Measurements from ENCODE around the gene GUK1. TPM values are rescaled to one million over a fixed set of nuclear protein-coding genes. Genes with fewer than 3 reads are reported as not detected.
A peak's percentile ranks its signal among the peaks of the same experiment; 100 is the strongest.

GUK1 gene
- total and polyA plus RNA-seq, 11 donors, result 142 to 358 (median 176) TPM

DNA sequence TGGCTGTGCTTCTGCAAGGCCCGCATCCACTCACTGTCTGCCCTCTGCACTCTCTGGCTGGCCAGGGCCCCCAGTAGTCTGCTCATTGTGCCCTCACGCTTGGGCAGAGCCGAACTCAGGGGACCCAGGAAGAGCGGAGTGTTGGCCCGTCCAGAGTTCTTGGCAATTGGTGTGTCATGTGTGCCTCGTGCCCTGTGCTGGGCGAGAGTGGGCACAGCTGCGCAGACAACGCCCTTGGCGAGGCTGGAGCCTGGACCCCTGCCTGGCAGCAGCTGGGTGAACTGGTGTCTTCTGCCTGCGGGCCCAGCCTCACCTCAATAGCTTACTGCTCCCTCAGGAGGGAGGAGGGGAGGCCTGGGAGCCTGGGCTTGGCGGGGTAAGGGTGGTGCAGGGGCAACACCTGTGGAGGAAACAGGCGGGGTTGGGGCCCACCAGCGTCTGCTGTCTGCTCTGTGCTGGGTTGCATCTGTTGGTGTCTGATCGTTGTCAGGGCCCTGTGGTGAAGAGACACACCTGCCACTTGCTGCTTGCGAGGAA is 2.1 kb downstream of the GUK1 start:
- intact Hi-C loops (cut with DNase I), result no loop called here

DNA sequence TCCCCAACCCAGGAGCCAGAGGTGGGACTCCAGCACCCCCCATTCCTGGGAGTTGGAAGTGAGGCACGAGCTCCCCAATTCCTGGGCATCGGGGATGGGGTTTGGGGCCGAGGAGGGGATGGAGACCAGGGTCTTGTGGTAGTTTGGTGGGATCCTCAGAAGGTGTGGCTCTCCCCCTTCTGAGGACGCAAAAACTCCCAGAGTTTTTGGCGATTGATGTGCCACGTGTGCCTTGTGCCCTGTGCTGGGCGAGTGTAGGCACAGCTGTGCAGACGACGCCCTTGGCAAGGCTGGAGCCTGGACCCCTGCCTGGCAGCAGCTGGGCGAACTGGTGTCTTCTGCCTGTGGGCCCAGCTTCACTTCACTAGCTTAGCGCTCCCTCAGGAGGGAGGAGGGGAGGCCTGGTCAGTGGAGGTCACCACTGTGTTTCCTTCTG is 2.6 kb downstream of the GUK1 start:
- peak overlapping the region in 4 of 12 donors; percentile 85 to 100 (median 96) for H3K4me3 ChIP-seq
- peaks cover 14 to 59% (median 46%) of the 10 kb centered on the region in 12 donors for H3K4me1 ChIP-seq
- ATAC-seq (no peak), DNase-seq (peak in 1 of 5 donors; percentile 8)
- H3K9me3 ChIP-seq, result no peaks in the 10 kb centered on the region
- H3K36me3 ChIP-seq, result peaks cover 0 to 42% (median 22%) of the 10 kb centered on the region in 9 donors
- peak overlapping the region in 9 of 12 donors; percentile 94 to 100 (median 99) for H3K27ac ChIP-seq
- intact Hi-C loops (cut with DNase I), result loop anchor here in 1 of 10 donors (1.0 kb wide), 1 partner anchor 13 kb away; no protein-coding TSS in a partner anchor
- H3K27me3 ChIP-seq, result no peaks in the 10 kb centered on the region
- WGBS, 4 donors, result 77 to 80% (median 79%) methylated on average over 8 to 11 of the region's 11 CpGs
- TF ChIP-seq CTCF (IDR thresholded peaks at IDR 0.05), result no peak
- no peak for TF ChIP-seq POLR2A (IDR thresholded peaks at IDR 0.05)

More for the DNA sequence above, 2.1 kb downstream of the GUK1 start:
- peaks cover 14 to 59% (median 44%) of the 10 kb centered on the region in 12 donors for H3K4me1 ChIP-seq
- H3K27me3 ChIP-seq, result no peaks in the 10 kb centered on the region
- no peak for TF ChIP-seq CTCF (IDR thresholded peaks at IDR 0.05)
- TF ChIP-seq POLR2A (IDR thresholded peaks at IDR 0.05), result no peak
- peak overlapping the region; percentile 41 to 100 (median 99) for H3K27ac ChIP-seq
- DNase-seq (peak in 3 of 5 donors; percentile 13 to 35 (median 33)), ATAC-seq (no peak)
- no peaks in the 10 kb centered on the region for H3K9me3 ChIP-seq
- H3K4me3 ChIP-seq, result peak overlapping the region in 11 of 12 donors; percentile 84 to 100 (median 93)
- peaks cover 0 to 37% (median 17%) of the 10 kb centered on the region in 9 donors for H3K36me3 ChIP-seq
- 75 to 80% (median 78%) methylated on average over 14 to 16 of the region's 16 CpGs for WGBS, 4 donors

GRCh38 chr1:228143480-228144192 is 3.6 kb downstream of the GUK1 start:
- ATAC-seq, result no peak

More at GRCh38 chr1:228143480-228144192, 3.6 kb downstream of the GUK1 start:
- peaks cover 14 to 67% (median 54%) of the 10 kb centered on the region in 12 donors for H3K4me1 ChIP-seq
- WGBS, 4 donors, result 85 to 90% (median 86%) methylated on average over 12 of the region's 12 CpGs
- H3K9me3 ChIP-seq, result no peaks in the 10 kb centered on the region
- H3K4me3 ChIP-seq, result no peak overlapping the region
- TF ChIP-seq CTCF (IDR thresholded peaks at IDR 0.05) (no peak), POLR2A (IDR thresholded peaks at IDR 0.05) (no peak)
- no peak overlapping the region for H3K27ac ChIP-seq
- DNase-seq, result peak in 1 of 5 donors; percentile 28
- intact Hi-C loops (cut with DNase I), result loop anchor here in 1 of 10 donors (1.0 kb wide), 1 partner anchor 12 kb away; no protein-coding TSS in a partner anchor
- H3K36me3 ChIP-seq, result peaks cover 0 to 51% (median 30%) of the 10 kb centered on the region in 9 donors
- no peaks in the 10 kb centered on the region for H3K27me3 ChIP-seq
